Smooth muscle cell (in vitro differentiated cells): ENCODE measurements around the gene DGLUCY. TPM values are rescaled to one million over a fixed set of nuclear protein-coding genes. Genes with fewer than 3 reads are reported as not detected.
A peak's percentile ranks its signal among the peaks of the same experiment; 100 is the strongest.

Experiments used
- DNase-seq: peaks from one replicate; lab custom pipeline; 2025; ENCODE audit not compliant: unreplicated experiment; lab: John Stamatoyannopoulos, UW
- H2AFZ ChIP-seq: fragments of 200-600 bp; sonication (generic); 2 replicates; pipeline ENCODE4 v1.6.0; 2016; ENCODE audit warnings: antibody characterized with exemption, low read depth, mild to moderate bottlenecking
- H3F3A ChIP-seq: fragments of 200-600 bp; sonication (generic); 2 replicates; pipeline ENCODE4 v1.6.0; 2017; ENCODE audit warnings: antibody characterized with exemption, low read depth
- H3K27ac ChIP-seq: fragments of 200-600 bp; sonication (generic); 2 replicates; pipeline ENCODE4 v1.5.1; 2016; ENCODE audit warnings: low read depth, mild to moderate bottlenecking
- H3K27me3 ChIP-seq: fragments of 200-600 bp; sonication (generic); 2 replicates; pipeline ENCODE4 v1.6.1; 2016; ENCODE audit warnings: low read depth, mild to moderate bottlenecking
- H3K36me3 ChIP-seq: fragments of 200-600 bp; sonication (generic); 2 replicates; pipeline ENCODE4 v1.5.1; 2016; ENCODE audit warnings: low read depth
- H3K4me1 ChIP-seq: fragments of 200-600 bp; sonication (generic); 2 replicates; pipeline ENCODE4 v1.5.1; 2016; ENCODE audit warnings: low read depth
- H3K4me2 ChIP-seq: fragments of 200-600 bp; sonication (generic); 2 replicates; pipeline ENCODE4 v1.6.0; 2016; ENCODE audit warnings: mild to moderate bottlenecking
- H3K4me3 ChIP-seq: fragments of 200-600 bp; sonication (generic); 2 replicates; pipeline ENCODE4 v1.5.1; 2016; ENCODE audit warnings: mild to moderate bottlenecking
- H3K79me2 ChIP-seq: fragments of 200-600 bp; sonication (generic); 2 replicates; pipeline ENCODE4 v1.6.0; 2016; ENCODE audit warnings: low read depth, mild to moderate bottlenecking
- H3K9ac ChIP-seq: fragments of 200-600 bp; sonication (generic); 2 replicates; pipeline ENCODE4 v1.6.0; 2016; ENCODE audit warnings: low read depth
- H3K9me3 ChIP-seq: fragments of 200-600 bp; sonication (generic); replicated peaks from 2 replicates; pipeline ENCODE4 v1.5.1; 2016; ENCODE audit warnings: low read depth
- H4K20me1 ChIP-seq: fragments of 200-600 bp; sonication (generic); 2 replicates; pipeline ENCODE4 v1.6.0; 2016; ENCODE audit warnings: low read depth
- WGBS: methylation state at CpG from one replicate; pipeline ENCODE4 v1.1.7; 2016; ENCODE audit warnings: low lambda C conversion rate; 5-methylcytosine and 5-hydroxymethylcytosine counted together
- polyA plus RNA-seq: library from polyadenylated mRNA; unstranded; fragments of >200 nt; fragmentation: Nextera tagmentation; extraction: Ambion mirVana; gene quantifications from 2 replicates; pipeline ENCODE4 v1.2.1, GENCODE V29; 2016
- total RNA-seq: library from RNA; depleted of rRNA; stranded (reverse); fragments of >200 nt; gene quantifications from 2 replicates; pipeline ENCODE4 v1.2.3, GENCODE V29; 2014
- TF ChIP-seq, protein P1 (sequence below): fragments of 200-600 bp; sonication (generic); IDR thresholded peaks from 2 replicates; pipeline ENCODE4 v1.5.1; 2017; ENCODE audit warnings: borderline replicate concordance, mild to moderate bottlenecking, antibody characterized with exemption; ENCODE audit not compliant: insufficient read depth, poor library complexity, severe bottlenecking

DGLUCY gene
- total and polyA plus RNA-seq, 2 experiments from 2014 or later = 9.7 to 11.3 TPM

DNA sequence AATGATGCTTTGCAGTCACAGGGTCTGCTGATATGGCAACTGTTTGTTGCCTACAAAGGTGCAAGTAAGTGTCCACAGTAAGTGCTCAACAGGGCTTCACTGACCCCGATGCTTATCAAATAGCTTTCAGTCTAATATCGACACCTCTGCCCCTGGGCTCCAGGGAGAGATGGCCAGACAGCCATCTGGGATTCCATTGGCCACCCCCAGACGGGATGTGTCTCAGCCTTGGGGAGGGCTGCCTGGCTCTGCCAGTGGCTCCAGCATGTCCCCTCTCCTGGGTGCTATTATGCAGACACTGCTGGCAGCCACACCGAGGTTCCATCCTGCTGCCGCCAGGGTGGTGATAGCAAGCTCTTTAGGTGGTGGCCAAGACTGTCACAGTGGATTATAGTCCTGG lies 57.4 kb downstream of the DGLUCY start:
- Histone ChIP-seq H3K27ac (no peak overlapping the region), H4K20me1 (no peaks in the 10 kb centered on the region), H3K9me3 (no peaks in the 10 kb centered on the region), H3K79me2 (no peaks in the 10 kb centered on the region), H2AFZ (no peak overlapping the region), H3K4me3 (no peak overlapping the region), H3K27me3 (no peaks in the 10 kb centered on the region), H3K4me1 (no peaks in the 10 kb centered on the region), H3K4me2 (no peak overlapping the region), H3K36me3 (no peaks in the 10 kb centered on the region), H3K9ac (no peak overlapping the region), H3F3A (no peaks in the 10 kb centered on the region)
- TF ChIP-seq, protein P1, sequence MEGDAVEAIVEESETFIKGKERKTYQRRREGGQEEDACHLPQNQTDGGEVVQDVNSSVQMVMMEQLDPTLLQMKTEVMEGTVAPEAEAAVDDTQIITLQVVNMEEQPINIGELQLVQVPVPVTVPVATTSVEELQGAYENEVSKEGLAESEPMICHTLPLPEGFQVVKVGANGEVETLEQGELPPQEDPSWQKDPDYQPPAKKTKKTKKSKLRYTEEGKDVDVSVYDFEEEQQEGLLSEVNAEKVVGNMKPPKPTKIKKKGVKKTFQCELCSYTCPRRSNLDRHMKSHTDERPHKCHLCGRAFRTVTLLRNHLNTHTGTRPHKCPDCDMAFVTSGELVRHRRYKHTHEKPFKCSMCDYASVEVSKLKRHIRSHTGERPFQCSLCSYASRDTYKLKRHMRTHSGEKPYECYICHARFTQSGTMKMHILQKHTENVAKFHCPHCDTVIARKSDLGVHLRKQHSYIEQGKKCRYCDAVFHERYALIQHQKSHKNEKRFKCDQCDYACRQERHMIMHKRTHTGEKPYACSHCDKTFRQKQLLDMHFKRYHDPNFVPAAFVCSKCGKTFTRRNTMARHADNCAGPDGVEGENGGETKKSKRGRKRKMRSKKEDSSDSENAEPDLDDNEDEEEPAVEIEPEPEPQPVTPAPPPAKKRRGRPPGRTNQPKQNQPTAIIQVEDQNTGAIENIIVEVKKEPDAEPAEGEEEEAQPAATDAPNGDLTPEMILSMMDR = no peak
- WGBS = 66% methylated on average over 5 of the region's 5 CpGs
- no peak for DNase-seq

DNA sequence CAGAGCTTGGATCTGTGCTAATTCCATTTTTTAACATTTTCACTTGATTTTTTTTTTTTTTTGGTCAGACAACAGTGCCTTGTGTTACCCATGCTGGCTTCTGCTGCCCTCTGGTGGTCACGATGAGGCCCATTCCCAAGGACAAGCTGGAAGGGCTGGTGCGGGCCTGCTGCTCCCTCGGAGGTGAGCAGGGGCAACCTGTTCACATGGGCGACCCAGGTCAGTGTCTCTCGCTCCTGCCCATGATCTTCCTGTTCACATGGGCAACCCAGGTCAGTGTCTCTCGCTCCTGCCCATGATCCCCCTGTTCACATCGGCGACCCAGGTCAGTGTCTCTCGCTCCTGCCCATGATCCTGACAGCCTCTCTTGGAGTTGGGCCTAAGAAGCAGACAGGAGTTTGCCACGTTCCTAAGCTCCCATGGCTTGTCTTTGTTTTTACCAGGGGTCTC lies 59.4 kb downstream of the DGLUCY start:
- no peaks in the 10 kb centered on the region for H4K20me1 ChIP-seq
- H3K27ac ChIP-seq = no peak overlapping the region
- no peaks in the 10 kb centered on the region for H3K36me3 ChIP-seq
- TF ChIP-seq, protein P1 = peak; percentile 88
- H3K79me2 ChIP-seq = no peaks in the 10 kb centered on the region
- H3K4me2 ChIP-seq = no peak overlapping the region
- H3K4me1 ChIP-seq = no peaks in the 10 kb centered on the region
- H3K27me3 ChIP-seq = no peaks in the 10 kb centered on the region
- no peak overlapping the region for H3K9ac ChIP-seq
- peak; percentile 19 for DNase-seq
- no peaks in the 10 kb centered on the region for H3F3A ChIP-seq
- no peaks in the 10 kb centered on the region for H3K9me3 ChIP-seq
- no peak overlapping the region for H2AFZ ChIP-seq
- WGBS = 50% methylated on average over 10 of the region's 10 CpGs
- no peak overlapping the region for H3K4me3 ChIP-seq

DNA sequence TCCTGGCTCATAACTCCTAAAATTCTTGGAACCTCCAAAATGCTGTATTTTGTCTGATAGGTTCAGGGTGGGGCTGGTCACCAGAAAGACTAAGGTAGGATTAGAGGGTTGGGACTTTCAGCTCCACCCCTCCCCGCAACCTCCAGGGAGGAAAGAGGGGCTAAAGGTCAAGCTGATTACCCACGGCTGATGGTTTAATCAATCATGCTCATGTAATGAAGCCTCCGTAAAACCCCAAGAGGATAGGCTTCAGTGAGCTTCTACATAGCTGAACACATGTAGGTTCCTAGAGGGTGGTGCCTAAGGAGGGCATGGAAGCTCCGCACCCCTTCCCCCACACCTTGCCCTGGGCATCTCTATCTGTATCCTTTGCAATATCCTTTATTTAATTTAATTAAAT lies 60.0 kb downstream of the DGLUCY start:
- H3K4me2 ChIP-seq = no peak overlapping the region
- no peaks in the 10 kb centered on the region for H3K79me2 ChIP-seq
- TF ChIP-seq, protein P1 = no peak
- H3K27me3 ChIP-seq = no peaks in the 10 kb centered on the region
- H2AFZ ChIP-seq = no peak overlapping the region
- H3K4me3 ChIP-seq = no peak overlapping the region
- no peaks in the 10 kb centered on the region for H3K36me3 ChIP-seq
- no peaks in the 10 kb centered on the region for H3K4me1 ChIP-seq
- no peaks in the 10 kb centered on the region for H4K20me1 ChIP-seq
- no peak for DNase-seq
- H3K9ac ChIP-seq = no peak overlapping the region
- WGBS = 93% methylated on average over 4 of the region's 4 CpGs
- H3K9me3 ChIP-seq = no peaks in the 10 kb centered on the region
- H3K27ac ChIP-seq = no peak overlapping the region
- H3F3A ChIP-seq = no peaks in the 10 kb centered on the region
